Prostate gland (tissue), 2 donors: ENCODE measurements around the gene R3HDM2. TPM values are rescaled to one million over a fixed set of nuclear protein-coding genes. Genes with fewer than 3 reads are reported as not detected.
"Not testable (repeated sequence)": the region's sequence is repeated elsewhere in the genome, so short reads cannot be mapped to it uniquely, and the experiment has no call there.

Experiments
- DNase-seq: peaks from one replicate; pipeline ENCODE4 v3.0.0-alpha.2; 2019; ENCODE audit warnings: low spot score
- H3K27ac ChIP-seq, 2 donors: fragments of 200-600 bp; sonication (generic); 2 replicates each; pipeline ENCODE4 v1.5.1; 2017 to 2019
- H3K27me3 ChIP-seq: fragments of 200-600 bp; sonication (generic); replicated peaks from 2 replicates; pipeline ENCODE4 v1.5.1; 2019; ENCODE audit not compliant: insufficient read depth
- H3K36me3 ChIP-seq, 2 donors: fragments of 200-600 bp; sonication (generic); 1 replicate in 1 of 2; 2 replicates in 1 of 2; pipeline versions ENCODE4 v1.5.1 to v1.8.1; 2017 to 2019
- H3K4me1 ChIP-seq: fragments of 200-600 bp; sonication (generic); replicated peaks from 2 replicates; pipeline ENCODE4 v1.5.1; 2019
- H3K4me3 ChIP-seq, 2 donors: fragments of 200-600 bp; sonication (generic); 2 replicates each; pipeline ENCODE4 v1.5.1; 2017 to 2019
- H3K9me3 ChIP-seq: fragments of 200-600 bp; sonication (generic); 2 replicates; pipeline ENCODE4 v1.5.1; 2017
- POLR2A ChIP-seq: fragments of 450-650 bp; IDR thresholded peaks from one replicate; pipeline ENCODE4 v1.6.1; 2016; ENCODE audit warnings: antibody characterized with exemption, mild to moderate bottlenecking
- POLR2AphosphoS5 ChIP-seq: sonication (generic); formaldehyde crosslinking; IDR thresholded peaks from one replicate; pipeline ENCODE4 v1.6.1; 2017; ENCODE audit warnings: antibody characterized with exemption
- WGBS: methylation state at CpG from one replicate; pipeline ENCODE4 v1.1.5; 2018; 5-methylcytosine and 5-hydroxymethylcytosine counted together
- intact Hi-C: fragments of 100-400 bp; cut with DNase I; formaldehyde crosslinking; loops from one replicate; pipeline ENCODE4 v1.14.2; 2022
- total RNA-seq, 2 donors: library from RNA; depleted of rRNA; stranded (reverse); fragments of >200 nt; gene quantifications; one replicate each; pipeline ENCODE4 v1.1.0, GENCODE V29; 2016
- TF ChIP-seq, protein P1 (sequence below), 4 experiments: fragments of 200-600 bp in 2 of 4; fragments of 450-650 bp in 2 of 4; sonication (generic) in 2 of 4; IDR thresholded peaks; 1 replicate in 3 of 4; 2 replicates in 1 of 4; pipeline ENCODE4 v1.5.1; 2016 to 2019; ENCODE audit warnings: antibody characterized with exemption in 4 of 4, mild to moderate bottlenecking in 2 of 4, moderate library complexity in 2 of 4

Gene R3HDM2
- total RNA-seq, 2 donors from 2014 or later = 38.7 to 80.9 TPM

DNA sequence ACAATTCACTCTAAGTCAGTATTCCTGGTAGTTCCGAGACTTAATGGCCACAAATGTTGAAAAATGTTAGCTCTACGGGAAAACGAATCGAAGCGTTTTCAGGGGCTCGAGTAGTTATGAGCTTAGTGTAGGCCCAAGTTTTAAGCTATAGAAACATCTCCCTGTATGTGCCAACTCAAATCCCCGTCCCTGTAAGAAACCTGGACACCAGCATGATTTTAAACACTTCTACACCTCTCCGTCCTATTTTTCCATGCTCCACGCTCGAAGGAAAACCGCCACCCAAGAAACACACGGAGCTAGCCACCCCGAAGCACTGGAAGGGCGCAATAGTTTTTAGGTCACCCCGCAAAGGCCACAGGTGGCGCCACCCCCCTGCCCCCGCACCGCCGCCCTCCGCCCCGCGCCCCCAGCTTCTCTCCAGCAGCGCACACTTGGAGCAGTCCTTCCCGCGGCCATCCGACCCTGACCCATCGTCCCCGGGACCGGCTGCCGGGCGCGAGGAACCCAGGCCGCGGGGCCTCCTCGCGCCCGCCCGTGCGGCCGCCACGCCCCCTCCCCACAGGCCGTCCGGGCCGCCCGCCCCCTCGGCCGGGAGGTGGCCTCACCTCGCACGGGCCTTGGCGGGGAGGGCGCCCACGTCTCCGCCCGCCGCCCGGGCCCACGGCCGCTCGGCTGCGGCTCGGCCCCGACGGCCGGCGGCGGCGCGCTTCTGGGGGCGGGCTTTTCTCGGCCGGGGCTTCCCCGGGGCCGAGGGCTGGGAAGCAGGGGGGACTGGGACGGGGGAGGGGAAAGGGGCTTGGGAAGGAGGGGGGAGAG lies 522 bp downstream of the R3HDM2 start:
- Histone ChIP-seq H3K4me1 (no peaks in the 10 kb centered on the region), H3K27ac (peak overlapping the region; percentile 87 to 99), H3K27me3 (no peaks in the 10 kb centered on the region), H3K4me3 (peak overlapping the region; percentile 72 to 81), H3K36me3 (no peaks in the 10 kb centered on the region), H3K9me3 (no peaks in the 10 kb centered on the region)
- intact Hi-C loops = no loop called here
- no peak for DNase-seq
- under 1% methylated on average over 70 of the region's 74 CpGs for WGBS
- TF ChIP-seq, protein P1, sequence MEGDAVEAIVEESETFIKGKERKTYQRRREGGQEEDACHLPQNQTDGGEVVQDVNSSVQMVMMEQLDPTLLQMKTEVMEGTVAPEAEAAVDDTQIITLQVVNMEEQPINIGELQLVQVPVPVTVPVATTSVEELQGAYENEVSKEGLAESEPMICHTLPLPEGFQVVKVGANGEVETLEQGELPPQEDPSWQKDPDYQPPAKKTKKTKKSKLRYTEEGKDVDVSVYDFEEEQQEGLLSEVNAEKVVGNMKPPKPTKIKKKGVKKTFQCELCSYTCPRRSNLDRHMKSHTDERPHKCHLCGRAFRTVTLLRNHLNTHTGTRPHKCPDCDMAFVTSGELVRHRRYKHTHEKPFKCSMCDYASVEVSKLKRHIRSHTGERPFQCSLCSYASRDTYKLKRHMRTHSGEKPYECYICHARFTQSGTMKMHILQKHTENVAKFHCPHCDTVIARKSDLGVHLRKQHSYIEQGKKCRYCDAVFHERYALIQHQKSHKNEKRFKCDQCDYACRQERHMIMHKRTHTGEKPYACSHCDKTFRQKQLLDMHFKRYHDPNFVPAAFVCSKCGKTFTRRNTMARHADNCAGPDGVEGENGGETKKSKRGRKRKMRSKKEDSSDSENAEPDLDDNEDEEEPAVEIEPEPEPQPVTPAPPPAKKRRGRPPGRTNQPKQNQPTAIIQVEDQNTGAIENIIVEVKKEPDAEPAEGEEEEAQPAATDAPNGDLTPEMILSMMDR (IDR thresholded peaks at IDR 0.05) = no peak
- no peak for TF ChIP-seq POLR2A

GRCh38 chr12:57429473-57430111 lies 1.3 kb downstream of the R3HDM2 start:
- intact Hi-C loops = no loop called here
- Histone ChIP-seq H3K9me3 (no peaks in the 10 kb centered on the region), H3K4me1 (no peaks in the 10 kb centered on the region), H3K4me3 (peak overlapping the region; percentile 72 to 81), H3K36me3 (no peaks in the 10 kb centered on the region), H3K27me3 (no peaks in the 10 kb centered on the region), H3K27ac (peak overlapping the region; percentile 87 to 99)
- 22% methylated on average over 9 of the region's 9 CpGs for WGBS
- TF ChIP-seq, protein P1 (IDR thresholded peaks at IDR 0.05) = no peak
- TF ChIP-seq POLR2AphosphoS5 (no peak), POLR2A (no peak)
- DNase-seq = no peak

DNA sequence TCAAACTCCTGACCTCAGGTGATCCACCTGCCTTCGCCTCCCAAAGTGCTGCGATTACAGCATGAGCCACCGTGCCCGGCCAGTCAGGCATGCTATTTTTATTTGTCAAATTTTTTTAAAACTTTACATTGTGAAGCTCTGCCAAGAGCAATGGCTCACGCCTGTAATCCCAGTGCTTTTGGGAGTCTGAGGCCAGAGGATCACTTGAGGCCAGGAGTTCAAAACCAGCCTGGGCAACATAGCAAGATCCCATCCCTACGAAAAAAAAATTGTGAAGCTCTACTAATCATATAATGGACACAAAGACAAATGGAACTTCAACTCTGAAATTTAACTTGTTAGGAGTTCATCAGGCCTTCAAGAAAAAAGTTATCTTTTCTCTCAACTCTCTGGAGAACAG lies 1.9 kb downstream of the R3HDM2 start:
- intact Hi-C loops = no loop called here
- no peak for DNase-seq
- no peak for TF ChIP-seq POLR2AphosphoS5
- no peak for TF ChIP-seq POLR2A
- TF ChIP-seq, protein P1 (IDR thresholded peaks at IDR 0.05) = no peak
- Histone ChIP-seq H3K27ac (peak overlapping the region; percentile 87 to 99), H3K9me3 (no peaks in the 10 kb centered on the region), H3K27me3 (no peaks in the 10 kb centered on the region), H3K4me3 (no peak overlapping the region), H3K4me1 (no peaks in the 10 kb centered on the region), H3K36me3 (no peaks in the 10 kb centered on the region)
- 78% methylated on average over 6 of the region's 6 CpGs for WGBS

DNA sequence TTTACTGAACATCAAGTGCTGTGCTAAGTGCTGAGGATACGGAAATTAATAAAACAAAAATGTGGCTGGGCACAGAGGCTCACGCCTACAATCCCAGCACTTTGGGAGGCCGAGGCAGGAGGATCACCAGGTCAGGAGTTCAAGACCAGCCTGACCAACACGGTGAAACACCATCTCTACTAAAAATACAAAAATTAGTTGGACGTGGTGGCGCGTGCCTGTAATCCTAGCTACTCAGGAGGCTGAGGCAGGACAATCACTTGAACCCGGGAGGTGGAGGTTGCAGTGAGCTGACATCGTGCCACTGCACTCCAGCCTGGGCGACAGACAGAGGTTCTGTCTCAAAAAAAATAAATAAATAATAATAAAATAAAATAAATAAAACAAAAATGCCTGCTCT lies 3.9 kb downstream of the R3HDM2 start:
- DNase-seq, intact Hi-C loops, H3K27me3 ChIP-seq, H3K4me3 ChIP-seq, H3K4me1 ChIP-seq, H3K9me3 ChIP-seq, H3K36me3 ChIP-seq: not testable (repeated sequence)
- H3K27ac ChIP-seq = peak overlapping the region in 1 of 2 donors; percentile 2
- WGBS = 89% methylated on average over 10 of the region's 10 CpGs

GRCh38 chr12:57420482-57420881 lies 10.4 kb downstream of the R3HDM2 start:
- no peak for TF ChIP-seq POLR2AphosphoS5
- TF ChIP-seq, protein P1 (IDR thresholded peaks at IDR 0.05) = no peak
- no peak for TF ChIP-seq POLR2A
- intact Hi-C loops = no loop called here
- Histone ChIP-seq H3K27ac (no peak overlapping the region), H3K4me3 (no peak overlapping the region), H3K36me3 (no peaks in the 10 kb centered on the region), H3K4me1 (no peaks in the 10 kb centered on the region), H3K9me3 (no peaks in the 10 kb centered on the region), H3K27me3 (no peaks in the 10 kb centered on the region)
- WGBS = 97% methylated on average over 5 of the region's 5 CpGs
- DNase-seq = no peak
